Liver (tissue), 9 donors: Measurements from ENCODE around the gene GGCT. TPM values are rescaled to one million over a fixed set of nuclear protein-coding genes. Genes with fewer than 3 reads are reported as not detected.

ENCODE experiments used
- DNase-seq: peaks from one replicate; pipeline ENCODE4 v3.0.0-alpha.2; 2017; ENCODE audit warnings: low spot score
- H3K27ac ChIP-seq, 2 donors: one replicate each; pipeline ENCODE4 v1.7.0; 2013; ENCODE audit warnings: inconsistent platforms in 2 of 2, low read length in 2 of 2, control low read depth in 1 of 2, low read depth in 1 of 2, mild to moderate bottlenecking in 1 of 2
- H3K27me3 ChIP-seq, 4 donors: one replicate each; pipeline versions ENCODE4 v1.6.1 to v1.7.0; 2013; ENCODE audit warnings: low read length in 3 of 4, inconsistent platforms in 1 of 4, mild to moderate bottlenecking in 1 of 4, moderate library complexity in 1 of 4; ENCODE audit not compliant: control insufficient read depth in 4 of 4, insufficient read depth in 4 of 4
- H3K36me3 ChIP-seq, 4 donors: one replicate each; pipeline versions ENCODE4 v1.6.1 to v1.7.0; 2013; ENCODE audit warnings: low read length in 3 of 4, mild to moderate bottlenecking in 3 of 4, low read depth in 1 of 4, moderate library complexity in 1 of 4; ENCODE audit not compliant: control insufficient read depth in 4 of 4, insufficient read depth in 3 of 4
- H3K4me1 ChIP-seq, 4 donors: one replicate each; pipeline versions ENCODE4 v1.6.1 to v1.7.0; 2013; ENCODE audit warnings: low read length in 3 of 4, mild to moderate bottlenecking in 3 of 4, moderate library complexity in 1 of 4; ENCODE audit not compliant: control insufficient read depth in 4 of 4, insufficient read depth in 4 of 4
- H3K4me3 ChIP-seq, 3 donors: one replicate each; pipeline versions ENCODE4 v1.6.1 to v1.7.0; 2013; ENCODE audit warnings: low read length in 3 of 3, control low read depth in 1 of 3, low read depth in 1 of 3, mild to moderate bottlenecking in 1 of 3
- H3K9ac ChIP-seq, 2 donors: one replicate each; pipeline ENCODE4 v1.7.0; 2013; ENCODE audit warnings: low read length in 2 of 2, mild to moderate bottlenecking in 2 of 2, moderate library complexity in 2 of 2, control low read depth in 1 of 2, low read depth in 1 of 2
- H3K9me3 ChIP-seq, 4 donors: one replicate each; pipeline versions ENCODE4 v1.6.1 to v1.7.0; 2013; ENCODE audit warnings: low read length in 3 of 4; ENCODE audit not compliant: control insufficient read depth in 4 of 4
- CTCF ChIP-seq: fragments of 150-350 bp; IDR thresholded peaks from 2 replicates; pipeline ENCODE4 v1.5.1; 2017; ENCODE audit warnings: improper control_type of control experiment, low read depth, low read length; ENCODE audit not compliant: missing input control
- FOXA1 ChIP-seq: IDR thresholded peaks from 2 replicates; pipeline ENCODE4 v1.6.1; 2016; ENCODE audit warnings: antibody characterized with exemption
- FOXA2 ChIP-seq: IDR thresholded peaks from 2 replicates; pipeline ENCODE4 v1.6.1; 2016; ENCODE audit warnings: antibody characterized with exemption
- GABPA ChIP-seq, 2 donors: IDR thresholded peaks in 1 of 2; conservative IDR thresholded peaks in 1 of 2; 2 replicates each; pipeline ENCODE4 v1.6.1; 2016; ENCODE audit warnings: antibody characterized with exemption in 2 of 2, mild to moderate bottlenecking in 1 of 2, moderate library complexity in 1 of 2
- HNF4A ChIP-seq, 2 donors: conservative IDR thresholded peaks; 2 replicates each; pipeline ENCODE4 v1.6.1; 2016; ENCODE audit warnings: antibody characterized with exemption in 2 of 2, mild to moderate bottlenecking in 2 of 2
- HNF4G ChIP-seq: IDR thresholded peaks from 2 replicates; pipeline ENCODE4 v1.6.1; 2016; ENCODE audit warnings: antibody characterized with exemption
- JUND ChIP-seq, 2 donors: IDR thresholded peaks; 2 replicates each; pipeline ENCODE4 v1.6.1; 2016; ENCODE audit warnings: antibody characterized with exemption in 2 of 2
- MAX ChIP-seq: IDR thresholded peaks from 2 replicates; pipeline ENCODE4 v1.6.1; 2016; ENCODE audit warnings: antibody characterized with exemption
- RAD21 ChIP-seq, 2 donors: IDR thresholded peaks; 2 replicates each; pipeline ENCODE4 v1.6.1; 2016; ENCODE audit warnings: antibody characterized with exemption in 2 of 2, mild to moderate bottlenecking in 2 of 2
- REST ChIP-seq: IDR thresholded peaks from 2 replicates; pipeline ENCODE4 v1.6.1; 2016; ENCODE audit warnings: antibody characterized with exemption, mild to moderate bottlenecking
- RXRA ChIP-seq, 2 donors: IDR thresholded peaks; 2 replicates each; pipeline ENCODE4 v1.6.1; 2017 to 2018; ENCODE audit warnings: antibody characterized with exemption in 2 of 2, mild to moderate bottlenecking in 1 of 2
- SP1 ChIP-seq: IDR thresholded peaks from 2 replicates; pipeline ENCODE4 v1.6.1; 2018; ENCODE audit warnings: antibody characterized with exemption, mild to moderate bottlenecking
- YY1 ChIP-seq: IDR thresholded peaks from 2 replicates; pipeline ENCODE4 v1.6.1; 2016; ENCODE audit warnings: antibody characterized with exemption, mild to moderate bottlenecking
- ZBTB33 ChIP-seq: IDR thresholded peaks from 2 replicates; pipeline ENCODE4 v1.6.1; 2016; ENCODE audit warnings: antibody characterized with exemption
- WGBS: extraction: QIAGEN DNeasy Blood & Tissue Kit; methylation state at CpG from one replicate; pipeline ENCODE4 v1.1.7; 2013; 5-methylcytosine and 5-hydroxymethylcytosine counted together
- polyA plus RNA-seq, 2 donors: library from polyadenylated mRNA; stranded (reverse) in 1 of 2; unstranded in 1 of 2; fragments of 200-250 nt in 1 of 2; fragments of >200 nt in 1 of 2; fragmentation: Nextera tagmentation in 1 of 2; extraction: Ambion mirVana in 1 of 2; gene quantifications; one replicate each; pipeline versions ENCODE4 v1.2.1 to v1.2.3, GENCODE V29; 2013 to 2015
- total RNA-seq, 2 donors: library from RNA; depleted of rRNA; stranded (reverse); fragments of >200 nt; gene quantifications; one replicate each; pipeline ENCODE4 v1.2.3, GENCODE V29; 2014
- donor health status: healthy.
- donor health status: healthy.
- donor health status: healthy.
- donor health status: healthy.
- donor health status: healthy.

Gene GGCT
- total and polyA plus RNA-seq, 4 donors = 11.0 to 22.5 (median 21.3) TPM

- Histone ChIP-seq H3K9ac (no peak overlapping the region), H3K36me3 (peaks cover 0 to 3% (median 1%) of the 10 kb centered on the region in 4 donors), H3K27me3 (no peaks in the 10 kb centered on the region), H3K27ac (no peak overlapping the region), H3K9me3 (no peaks in the 10 kb centered on the region), H3K4me1 (peaks cover 0 to 5% (median 3%) of the 10 kb centered on the region in 4 donors), H3K4me3 (no peak overlapping the region)
- TF ChIP-seq FOXA2 = no peak
- TF ChIP-seq HNF4A (conservative IDR thresholded peaks at IDR 0.05) = no peak
- no peak for TF ChIP-seq FOXA1
- TF ChIP-seq YY1 = no peak
- TF ChIP-seq HNF4G = no peak
- no peak for TF ChIP-seq RAD21 (IDR thresholded peaks at IDR 0.05)
- no peak for TF ChIP-seq MAX
- no peak for TF ChIP-seq RXRA (IDR thresholded peaks at IDR 0.05)
- TF ChIP-seq GABPA (IDR thresholded peaks at IDR 0.05 in 1 of 2, conservative IDR thresholded peaks at IDR 0.05 in 1 of 2) = no peak
- no peak for TF ChIP-seq SP1
- TF ChIP-seq REST = no peak
- TF ChIP-seq ZBTB33 = no peak
- 75% methylated on average over 4 of the region's 4 CpGs for WGBS
- DNase-seq = no peak
These were observed 44.4 kb downstream of the GGCT start for GRCh38 chr7:30460246-30460633.

GRCh38 chr7:30459591-30460245 lies 44.9 kb downstream of the GGCT start:
- H3K9ac ChIP-seq = no peak overlapping the region
- H3K36me3 ChIP-seq = peaks cover 0 to 4% (median 2%) of the 10 kb centered on the region in 4 donors
- no peaks in the 10 kb centered on the region for H3K9me3 ChIP-seq
- H3K27me3 ChIP-seq = no peaks in the 10 kb centered on the region
- DNase-seq = no peak
- H3K27ac ChIP-seq = no peak overlapping the region
- WGBS = 67% methylated on average over 9 of the region's 9 CpGs
- no peak overlapping the region for H3K4me3 ChIP-seq
- TF ChIP-seq CTCF (no peak), ZBTB33 (no peak), RAD21 (IDR thresholded peaks at IDR 0.05) (no peak), JUND (IDR thresholded peaks at IDR 0.05) (no peak), FOXA1 (no peak), HNF4A (conservative IDR thresholded peaks at IDR 0.05) (no peak)
- peaks cover 0 to 5% (median 2%) of the 10 kb centered on the region in 4 donors for H3K4me1 ChIP-seq
